Measurements from ENCODE around the gene COX6A1.
"Not testable (repeated sequence)": the region's sequence is repeated elsewhere in the genome, so short reads cannot be mapped to it uniquely, and the experiment has no call there.

GRCh38 chr12:120446844-120447178, 8.9 kb downstream of the COX6A1 start:
- TF ChIP-seq, protein P1, sequence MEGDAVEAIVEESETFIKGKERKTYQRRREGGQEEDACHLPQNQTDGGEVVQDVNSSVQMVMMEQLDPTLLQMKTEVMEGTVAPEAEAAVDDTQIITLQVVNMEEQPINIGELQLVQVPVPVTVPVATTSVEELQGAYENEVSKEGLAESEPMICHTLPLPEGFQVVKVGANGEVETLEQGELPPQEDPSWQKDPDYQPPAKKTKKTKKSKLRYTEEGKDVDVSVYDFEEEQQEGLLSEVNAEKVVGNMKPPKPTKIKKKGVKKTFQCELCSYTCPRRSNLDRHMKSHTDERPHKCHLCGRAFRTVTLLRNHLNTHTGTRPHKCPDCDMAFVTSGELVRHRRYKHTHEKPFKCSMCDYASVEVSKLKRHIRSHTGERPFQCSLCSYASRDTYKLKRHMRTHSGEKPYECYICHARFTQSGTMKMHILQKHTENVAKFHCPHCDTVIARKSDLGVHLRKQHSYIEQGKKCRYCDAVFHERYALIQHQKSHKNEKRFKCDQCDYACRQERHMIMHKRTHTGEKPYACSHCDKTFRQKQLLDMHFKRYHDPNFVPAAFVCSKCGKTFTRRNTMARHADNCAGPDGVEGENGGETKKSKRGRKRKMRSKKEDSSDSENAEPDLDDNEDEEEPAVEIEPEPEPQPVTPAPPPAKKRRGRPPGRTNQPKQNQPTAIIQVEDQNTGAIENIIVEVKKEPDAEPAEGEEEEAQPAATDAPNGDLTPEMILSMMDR (IDR thresholded peaks at IDR 0.05) = not testable (repeated sequence)
- TF ChIP-seq EZH2 (IDR thresholded peaks at IDR 0.05) = not testable (repeated sequence)

Measured in neural progenitor cell (in vitro differentiated cells).